Activated CD4-positive, alpha-beta T cell treated with anti-CD3 and anti-CD28 coated beads, Interleukin-2, amount 10 ng/mL, durations not matched to agents 24 days and 14 days (primary cell): Measurements from ENCODE around the gene HRH3. TPM values are rescaled to one million over a fixed set of nuclear protein-coding genes. Genes with fewer than 3 reads are reported as not detected.
A peak's percentile ranks its signal among the peaks of the same experiment; 100 is the strongest.

ENCODE experiments used
- DNase-seq: peaks from one replicate; pipeline ENCODE4 v3.0.0; 2022
- H3K27ac Mint-ChIP-seq: one replicate; pipeline ENCODE4 v1.8.0; 2022; ENCODE audit warnings: mild to moderate bottlenecking, mixed read lengths
- H3K27me3 Mint-ChIP-seq: one replicate; pipeline ENCODE4 v1.8.0; 2022; ENCODE audit warnings: mixed read lengths
- H3K36me3 Mint-ChIP-seq: one replicate; pipeline ENCODE4 v1.8.0; 2022; ENCODE audit warnings: low read depth, mild to moderate bottlenecking, mixed read lengths
- H3K4me1 Mint-ChIP-seq: one replicate; pipeline ENCODE4 v1.8.0; 2021; ENCODE audit warnings: mixed read lengths
- H3K4me3 Mint-ChIP-seq: one replicate; pipeline ENCODE4 v1.8.0; 2022; ENCODE audit warnings: mild to moderate bottlenecking, moderate library complexity, mixed read lengths
- H3K9me3 Mint-ChIP-seq: one replicate; pipeline ENCODE4 v1.8.0; 2021; ENCODE audit warnings: mixed read lengths
- intact Hi-C: fragments of 100-400 bp; cut with micrococcal nuclease; formaldehyde crosslinking; loops from one replicate; pipeline ENCODE4 v1.15.1; 2023
- total RNA-seq: library from RNA; stranded (reverse); gene quantifications from 2 replicates; pipeline ENCODE4 v1.2.3, GENCODE V29; 2022

HRH3 gene
- total RNA-seq, 1 donor from 2014 or later: not detected

DNA sequence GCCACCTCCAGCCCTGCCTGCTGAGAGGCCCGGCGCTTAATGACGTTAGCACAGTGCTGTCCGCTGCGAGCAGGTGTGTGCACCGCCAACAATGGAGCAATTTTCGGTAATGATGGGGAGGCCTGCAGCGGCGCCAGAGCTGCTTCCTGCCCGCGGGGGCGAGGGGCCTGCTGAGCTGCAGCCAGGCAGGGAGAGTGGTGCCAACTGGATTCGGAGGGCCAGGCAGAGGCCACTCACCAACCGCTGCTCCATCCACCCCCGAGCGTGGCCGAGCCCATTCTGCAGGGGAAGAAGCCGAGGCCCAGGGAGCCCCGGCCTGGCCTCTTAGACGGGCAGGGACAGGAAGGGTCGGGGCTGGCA is 9.6 kb downstream of the HRH3 start:
- intact Hi-C loops: no loop called here
- H3K4me1 Mint-ChIP-seq: no peaks in the 10 kb centered on the region
- no peak for DNase-seq
- no peaks in the 10 kb centered on the region for H3K27me3 Mint-ChIP-seq
- H3K27ac Mint-ChIP-seq: no peak overlapping the region
- H3K36me3 Mint-ChIP-seq: no peaks in the 10 kb centered on the region
- H3K9me3 Mint-ChIP-seq: no peaks in the 10 kb centered on the region
- H3K4me3 Mint-ChIP-seq: no peak overlapping the region

DNA sequence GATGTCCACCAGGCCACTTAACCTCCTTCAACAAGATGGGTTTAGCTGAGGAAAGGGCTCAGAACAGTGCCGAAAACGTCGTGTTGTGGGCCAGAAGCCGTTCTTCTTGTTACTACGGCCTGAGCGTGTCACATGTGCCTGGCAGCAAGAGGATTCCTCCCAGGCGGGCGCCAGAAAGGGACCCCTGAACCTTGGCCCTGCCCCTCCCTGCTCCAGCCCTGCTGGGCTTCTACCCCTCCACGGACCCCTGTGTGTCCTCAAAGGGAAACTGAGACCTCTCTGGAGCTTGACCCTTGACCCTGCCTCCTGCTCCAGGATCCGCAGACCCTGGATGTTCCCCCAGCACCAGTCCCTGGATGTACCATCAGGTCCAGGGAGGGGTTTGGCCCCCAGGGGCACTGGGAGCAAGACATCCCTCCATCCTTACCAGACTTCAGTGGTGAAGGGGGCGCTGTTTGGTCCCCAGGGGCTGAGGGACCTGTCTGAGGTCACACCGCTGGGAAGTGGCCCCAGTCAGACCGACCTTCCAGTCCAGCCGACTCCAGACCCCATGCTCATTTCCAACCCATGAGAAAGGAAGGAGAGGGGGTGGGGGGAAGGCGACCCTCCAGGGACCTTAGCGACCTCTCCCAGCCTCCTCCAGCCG is 10.1 kb downstream of the HRH3 start:
- H3K4me3 Mint-ChIP-seq: no peak overlapping the region
- no peak for DNase-seq
- intact Hi-C loops: no loop called here

DNA sequence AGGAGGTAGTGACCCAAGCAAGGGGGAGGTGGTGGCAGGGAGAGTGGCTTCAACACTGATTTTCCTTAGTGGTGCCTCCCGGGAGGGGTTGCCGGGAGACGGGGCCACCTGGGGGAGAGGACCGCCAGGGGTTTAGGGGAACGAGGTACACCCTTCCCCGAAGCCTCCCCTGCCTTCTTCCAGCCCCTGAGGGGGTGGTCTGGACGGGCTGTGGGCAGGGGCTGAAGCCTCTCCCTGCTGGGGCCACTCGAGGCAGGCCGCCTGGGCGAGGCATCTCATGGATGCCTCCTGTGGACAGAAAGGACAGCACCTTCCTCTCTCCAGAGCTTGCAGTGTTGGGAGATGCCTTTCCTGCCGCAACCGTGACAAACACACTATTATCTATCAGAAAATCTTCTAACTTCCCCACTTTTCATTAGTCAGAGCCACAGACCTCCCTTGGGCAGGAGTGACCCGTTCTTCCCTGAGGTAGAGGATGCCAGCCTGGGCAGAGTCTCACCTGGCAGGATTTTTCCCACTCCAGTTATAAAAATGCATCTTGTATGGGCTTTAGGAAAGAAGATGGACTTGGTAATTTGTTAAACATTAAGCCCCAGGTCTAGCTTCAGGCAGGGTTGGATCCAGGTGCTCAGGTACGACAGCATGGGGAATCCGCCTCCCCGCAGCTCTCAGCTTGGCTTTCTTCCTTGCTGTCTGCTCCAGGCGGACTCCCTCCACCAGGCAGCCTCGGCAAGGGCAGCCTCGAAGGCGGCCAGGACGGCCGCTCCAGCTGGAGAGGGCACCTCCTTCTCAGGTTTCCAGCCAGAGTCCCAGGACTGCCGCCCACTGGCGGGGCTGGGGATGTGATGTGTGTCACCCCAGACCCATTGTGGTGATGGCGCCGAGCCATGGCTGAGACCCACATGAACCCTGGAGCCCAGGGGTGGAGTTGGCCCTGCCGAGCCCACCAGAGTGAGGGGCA is 11.0 kb downstream of the HRH3 start:
- H3K27me3 Mint-ChIP-seq: no peaks in the 10 kb centered on the region
- no peaks in the 10 kb centered on the region for H3K9me3 Mint-ChIP-seq
- H3K36me3 Mint-ChIP-seq: no peaks in the 10 kb centered on the region
- no peak for DNase-seq
- intact Hi-C loops: no loop called here
- H3K4me1 Mint-ChIP-seq: no peaks in the 10 kb centered on the region
- no peak overlapping the region for H3K4me3 Mint-ChIP-seq
- no peak overlapping the region for H3K27ac Mint-ChIP-seq

More for the DNA sequence above, 10.1 kb downstream of the HRH3 start:
- Mint-ChIP-seq H3K36me3 (no peaks in the 10 kb centered on the region), H3K4me1 (no peaks in the 10 kb centered on the region), H3K27ac (no peak overlapping the region), H3K27me3 (no peaks in the 10 kb centered on the region), H3K9me3 (no peaks in the 10 kb centered on the region)

DNA sequence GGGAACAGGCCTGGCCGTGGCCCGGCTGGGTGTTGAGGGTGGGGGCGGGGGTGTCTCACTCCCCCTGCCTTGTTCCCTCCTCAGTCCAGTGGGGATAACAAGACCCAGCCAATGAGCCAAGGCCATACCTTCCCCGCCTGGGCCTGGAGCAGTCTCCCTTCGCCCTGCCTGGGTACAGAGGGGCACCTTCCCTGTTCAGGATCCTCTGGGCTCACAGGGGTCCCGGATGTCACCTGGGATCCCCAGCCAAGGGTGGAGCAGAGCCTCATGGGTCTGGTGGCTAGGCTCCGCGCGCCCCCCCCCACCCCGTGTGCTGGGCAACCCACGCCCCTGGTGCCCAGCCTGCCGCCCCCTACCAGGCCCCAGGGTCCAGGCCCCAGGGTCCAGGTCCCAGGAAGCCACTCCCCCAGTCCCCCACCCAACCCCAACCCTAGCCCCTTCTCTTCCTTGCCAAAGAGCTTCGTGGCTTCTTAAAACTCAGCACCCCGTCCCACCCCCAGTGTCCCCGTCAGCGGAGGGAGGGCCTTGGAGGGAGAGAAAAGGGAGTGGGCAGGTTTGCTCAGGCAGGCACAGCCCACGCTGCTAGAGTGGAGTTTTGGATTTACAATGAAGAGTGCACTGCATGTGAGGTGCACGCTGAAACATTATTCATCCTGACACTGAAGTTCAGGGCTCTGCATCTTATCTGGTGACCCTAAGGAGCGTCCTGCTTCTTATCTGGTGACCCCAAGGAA is 11.8 kb downstream of the HRH3 start:
- no peaks in the 10 kb centered on the region for H3K9me3 Mint-ChIP-seq
- no peaks in the 10 kb centered on the region for H3K27me3 Mint-ChIP-seq
- H3K4me1 Mint-ChIP-seq: no peaks in the 10 kb centered on the region
- H3K27ac Mint-ChIP-seq: no peak overlapping the region
- peaks cover 4% of the 10 kb centered on the region for H3K36me3 Mint-ChIP-seq
- intact Hi-C loops: no loop called here
- DNase-seq: no peak
- no peak overlapping the region for H3K4me3 Mint-ChIP-seq

DNA sequence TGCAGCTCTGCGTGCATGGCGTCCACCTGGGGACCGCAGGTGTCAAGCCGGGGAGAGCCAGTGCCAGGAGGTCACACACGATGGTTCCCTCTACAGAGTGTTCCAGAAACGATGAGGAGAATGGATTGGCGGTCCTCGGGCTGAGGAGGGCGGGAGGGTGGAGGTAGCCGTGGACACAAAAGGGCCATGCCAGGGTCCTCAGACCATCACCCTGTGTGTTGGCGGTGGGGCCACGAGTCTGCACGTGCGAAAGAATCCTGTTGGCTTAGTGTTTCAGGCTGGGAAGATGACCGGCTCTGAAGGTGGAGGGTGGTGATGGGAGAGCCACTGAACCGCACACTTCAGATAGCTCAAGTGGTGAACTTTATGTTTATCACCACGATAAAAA is 13.7 kb downstream of the HRH3 start:
- Mint-ChIP-seq H3K36me3 (peaks cover 8% of the 10 kb centered on the region), H3K27ac (no peak overlapping the region), H3K9me3 (no peaks in the 10 kb centered on the region), H3K27me3 (no peaks in the 10 kb centered on the region), H3K4me1 (no peaks in the 10 kb centered on the region), H3K4me3 (no peak overlapping the region)
- intact Hi-C loops: no loop called here
- DNase-seq: no peak

DNA sequence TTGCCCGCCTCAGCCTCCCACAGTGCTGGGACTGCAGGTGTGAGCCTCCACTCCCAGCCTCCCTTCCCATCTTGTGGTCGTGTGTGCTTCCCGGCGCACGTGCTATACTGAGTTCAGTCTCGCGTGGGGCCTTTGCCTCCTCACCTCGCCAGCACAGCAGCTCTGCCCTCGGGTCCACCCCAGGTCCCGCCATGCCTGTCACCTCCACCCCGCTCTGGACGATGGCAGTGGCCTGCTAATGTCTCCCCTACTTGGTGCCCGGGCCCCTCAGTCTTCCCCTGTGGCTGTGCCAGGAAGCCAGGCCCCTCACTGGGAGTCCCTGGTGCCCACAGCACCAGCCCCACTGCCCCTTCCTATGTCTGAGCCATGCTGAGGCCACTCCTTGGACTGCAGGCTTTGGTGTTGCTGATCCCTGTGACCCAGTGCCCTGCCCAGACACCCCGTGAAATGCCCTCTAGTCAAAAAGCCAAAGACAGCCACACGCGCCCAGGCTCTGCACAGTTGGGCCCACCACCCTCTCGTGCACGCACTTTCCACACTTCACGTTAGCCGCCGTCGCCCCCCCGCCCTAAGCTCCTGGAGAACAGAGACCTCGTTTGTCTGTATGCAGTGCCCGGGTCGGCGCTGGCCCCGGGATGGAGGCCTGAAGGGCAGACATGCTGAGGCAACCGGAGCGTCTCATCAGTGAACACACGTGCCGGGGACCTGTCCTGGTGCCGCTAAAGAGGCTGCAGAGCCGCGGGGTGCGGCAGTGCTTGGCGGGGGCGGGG is 14.3 kb downstream of the HRH3 start:
- Mint-ChIP-seq H3K27me3 (no peaks in the 10 kb centered on the region), H3K4me3 (no peak overlapping the region), H3K9me3 (no peaks in the 10 kb centered on the region), H3K4me1 (no peaks in the 10 kb centered on the region), H3K36me3 (peaks cover 10% of the 10 kb centered on the region), H3K27ac (no peak overlapping the region)
- DNase-seq: no peak
- intact Hi-C loops: no loop called here

DNA sequence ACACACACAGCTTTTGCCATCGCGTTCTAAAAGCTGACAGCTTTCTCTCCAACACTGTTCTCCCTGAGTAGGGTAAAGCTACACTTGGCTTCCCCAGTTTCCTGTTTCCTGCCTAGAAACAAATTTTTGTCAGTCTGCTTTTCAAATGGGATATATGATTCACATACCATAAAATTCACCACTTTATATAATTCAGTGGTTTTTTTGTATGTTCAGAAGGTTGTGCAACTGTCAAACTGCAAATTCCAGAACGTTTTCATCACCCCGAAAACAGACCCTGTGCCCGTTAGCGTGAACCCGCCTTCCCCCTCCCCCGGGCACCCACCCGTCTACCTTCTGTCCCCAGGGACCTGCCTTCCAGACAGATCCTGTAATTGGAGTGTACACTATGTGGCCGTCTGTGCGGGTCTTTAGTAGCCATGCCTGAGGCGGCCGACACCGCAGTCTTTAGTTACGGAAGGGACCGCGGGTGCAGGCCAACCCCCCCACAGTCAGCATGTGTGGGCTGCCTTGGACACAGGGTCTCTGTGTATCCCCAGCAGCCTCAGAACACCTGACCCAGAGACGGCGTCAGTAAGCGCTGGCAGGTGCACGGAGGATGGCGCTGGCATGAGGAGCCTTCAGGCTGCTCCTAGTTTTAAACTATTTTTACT is 16.6 kb downstream of the HRH3 start:
- peaks cover 29% of the 10 kb centered on the region for H3K36me3 Mint-ChIP-seq
- H3K4me3 Mint-ChIP-seq: no peak overlapping the region
- intact Hi-C loops: no loop called here
- H3K4me1 Mint-ChIP-seq: no peaks in the 10 kb centered on the region
- DNase-seq: no peak
- H3K27ac Mint-ChIP-seq: no peak overlapping the region
- H3K9me3 Mint-ChIP-seq: no peaks in the 10 kb centered on the region
- no peaks in the 10 kb centered on the region for H3K27me3 Mint-ChIP-seq

DNA sequence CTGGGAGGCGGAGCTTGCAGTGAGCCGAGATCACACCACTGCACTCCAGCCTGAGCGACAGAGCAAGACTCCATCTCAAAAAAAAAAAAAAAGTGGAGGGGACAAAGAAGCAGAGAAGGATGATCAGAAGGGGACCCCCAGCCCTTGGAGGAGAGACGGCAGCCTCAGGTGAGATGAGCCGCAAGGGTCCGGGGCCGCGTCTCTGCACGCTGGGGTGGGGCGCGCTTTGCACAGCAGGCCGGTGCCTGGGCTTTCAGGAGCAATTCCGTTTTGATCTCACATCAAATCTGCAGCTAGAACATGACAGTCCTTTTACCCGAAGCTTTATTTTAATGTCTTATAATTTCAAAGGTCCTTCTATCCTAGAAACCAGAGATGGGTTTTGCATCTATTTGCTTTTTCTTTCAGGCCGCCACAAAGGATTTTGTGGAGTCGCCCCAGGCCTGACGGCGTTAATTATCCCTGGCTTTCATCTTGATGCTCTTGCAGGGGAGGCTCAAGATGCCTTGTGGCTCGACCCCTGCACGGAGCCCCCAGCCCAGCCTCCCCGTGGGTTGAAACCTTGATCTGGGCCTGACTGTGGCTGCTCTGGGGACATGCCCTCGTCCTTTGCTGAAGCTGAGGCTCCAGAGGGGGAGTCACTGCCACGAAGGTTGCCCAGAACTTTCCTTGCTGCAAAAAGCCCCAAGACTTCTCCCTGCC is 17.3 kb downstream of the HRH3 start:
- Mint-ChIP-seq H3K27me3 (no peaks in the 10 kb centered on the region), H3K27ac (no peak overlapping the region), H3K9me3 (no peaks in the 10 kb centered on the region), H3K36me3 (peaks cover 35% of the 10 kb centered on the region), H3K4me1 (no peaks in the 10 kb centered on the region), H3K4me3 (no peak overlapping the region)
- intact Hi-C loops: no loop called here
- DNase-seq: no peak

DNA sequence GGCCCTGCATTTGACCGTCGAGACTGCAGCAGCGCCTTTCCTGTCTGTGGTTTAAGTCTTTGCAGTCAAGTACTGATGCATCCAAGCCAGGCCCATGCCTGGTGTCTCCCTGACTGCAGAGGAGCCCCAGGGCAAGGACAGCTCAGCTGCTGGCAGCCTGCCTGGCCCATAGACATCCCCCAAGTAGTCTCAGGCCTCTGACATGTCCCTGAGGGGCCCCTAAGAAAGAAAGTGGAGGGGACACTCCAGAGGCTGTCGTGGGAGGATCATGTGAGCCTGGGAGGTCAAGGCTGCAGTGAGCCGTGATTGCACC is 18.0 kb downstream of the HRH3 start:
- intact Hi-C loops: no loop called here
- Mint-ChIP-seq H3K9me3 (no peaks in the 10 kb centered on the region), H3K27me3 (no peaks in the 10 kb centered on the region), H3K27ac (no peak overlapping the region), H3K4me1 (no peaks in the 10 kb centered on the region), H3K36me3 (peaks cover 37% of the 10 kb centered on the region), H3K4me3 (no peak overlapping the region)
- no peak for DNase-seq

DNA sequence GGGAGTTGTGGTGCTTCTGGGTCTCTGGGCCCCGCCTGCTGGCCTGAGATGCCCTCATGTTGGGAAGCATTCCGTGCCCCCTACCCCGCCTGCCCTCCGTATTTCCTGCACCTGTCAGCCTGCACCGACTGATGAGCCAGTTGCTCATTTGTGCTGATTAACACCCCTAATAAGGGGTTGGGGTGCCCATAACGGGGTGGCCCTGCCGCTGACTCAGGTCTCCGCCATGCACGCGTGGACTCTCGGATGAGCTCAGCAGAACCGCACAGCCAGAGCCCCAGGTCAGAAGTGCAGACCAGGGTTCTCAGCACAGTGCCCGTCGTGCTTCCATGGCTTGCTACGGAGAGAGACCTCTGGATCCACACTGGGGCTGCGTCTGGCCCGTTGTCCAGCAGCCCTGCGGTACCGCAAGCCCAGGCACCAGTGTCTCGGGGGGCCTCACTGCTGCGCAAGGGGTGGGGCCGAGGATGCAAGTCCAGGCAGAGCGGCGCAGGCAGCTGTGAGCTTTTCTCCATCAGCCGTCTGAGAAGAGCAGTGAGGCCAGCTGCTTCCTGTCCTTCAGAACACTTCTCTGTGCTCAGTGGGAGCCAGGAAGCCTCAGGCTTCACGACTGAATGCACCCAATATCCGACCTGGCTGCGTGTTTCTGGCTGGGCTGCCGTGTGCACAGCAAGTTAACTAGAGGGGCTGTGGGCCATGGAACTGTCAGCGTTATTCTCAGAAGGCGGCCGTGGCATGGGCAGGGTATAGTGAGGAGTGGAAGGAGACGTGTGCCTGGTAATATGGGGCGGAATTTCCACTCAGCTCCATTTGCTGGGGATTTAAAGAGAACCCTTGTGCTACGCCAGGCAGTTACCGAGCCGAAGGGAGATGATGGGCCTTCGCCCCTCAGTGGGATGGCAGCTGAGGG is 18.6 kb downstream of the HRH3 start:
- intact Hi-C loops: no loop called here
- Mint-ChIP-seq H3K4me3 (no peak overlapping the region), H3K4me1 (no peaks in the 10 kb centered on the region), H3K27me3 (no peaks in the 10 kb centered on the region), H3K36me3 (peaks cover 37% of the 10 kb centered on the region), H3K27ac (peak overlapping the region; percentile 56), H3K9me3 (no peaks in the 10 kb centered on the region)
- DNase-seq: no peak

DNA sequence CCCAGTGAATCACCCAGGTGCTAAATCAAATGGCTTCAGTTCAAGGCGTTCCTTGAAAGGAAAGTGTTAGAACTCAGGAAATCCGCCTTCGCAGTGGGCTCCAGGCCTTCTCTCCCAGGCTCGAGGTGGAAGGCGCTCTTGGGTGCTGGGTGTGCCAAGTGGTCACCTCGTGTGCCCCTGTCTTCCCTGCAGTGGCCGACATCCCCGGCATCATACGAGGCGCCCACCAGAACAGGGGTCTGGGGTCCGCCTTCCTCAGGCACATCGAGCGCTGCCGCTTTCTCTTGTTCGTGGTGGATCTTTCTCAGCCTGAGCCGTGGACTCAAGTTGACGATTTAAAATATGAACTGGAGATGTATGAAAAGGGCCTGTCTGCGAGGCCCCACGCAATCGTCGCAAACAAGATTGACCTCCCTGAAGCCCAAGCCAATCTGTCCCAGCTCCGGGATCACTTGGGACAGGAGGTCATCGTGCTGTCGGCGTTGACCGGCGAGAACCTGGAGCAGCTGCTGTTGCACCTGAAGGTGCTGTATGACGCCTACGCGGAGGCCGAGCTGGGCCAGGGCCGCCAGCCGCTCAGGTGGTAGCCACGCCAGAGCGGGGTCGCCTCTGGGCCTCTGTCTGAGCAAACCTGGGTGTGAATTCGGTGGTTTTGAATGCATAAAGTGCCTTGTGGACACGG is 19.4 kb downstream of the HRH3 start:
- Mint-ChIP-seq H3K9me3 (no peaks in the 10 kb centered on the region), H3K36me3 (peaks cover 41% of the 10 kb centered on the region), H3K4me3 (no peak overlapping the region), H3K27ac (no peak overlapping the region), H3K4me1 (no peaks in the 10 kb centered on the region), H3K27me3 (no peaks in the 10 kb centered on the region)
- intact Hi-C loops: no loop called here
- no peak for DNase-seq

DNA sequence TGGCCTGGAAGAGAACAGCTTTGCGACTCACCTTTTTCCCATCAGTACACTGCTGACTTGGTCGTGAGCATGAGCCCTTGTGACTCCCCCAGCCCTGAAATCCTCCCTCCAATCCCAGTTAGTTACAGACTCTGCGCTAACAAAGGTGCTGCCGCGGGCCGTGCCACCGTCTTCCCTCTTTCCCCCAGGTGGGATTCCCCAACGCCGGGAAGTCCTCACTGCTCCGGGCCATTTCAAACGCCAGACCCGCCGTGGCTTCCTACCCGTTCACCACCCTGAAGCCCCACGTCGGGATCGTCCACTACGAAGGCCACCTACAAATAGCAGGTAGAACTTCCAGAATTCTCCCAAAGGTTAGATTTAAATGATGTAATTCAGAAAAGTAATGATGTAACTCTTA is 21.1 kb downstream of the HRH3 start:
- Mint-ChIP-seq H3K4me3 (no peak overlapping the region), H3K27me3 (no peaks in the 10 kb centered on the region), H3K36me3 (peaks cover 47% of the 10 kb centered on the region), H3K27ac (no peak overlapping the region), H3K9me3 (no peaks in the 10 kb centered on the region), H3K4me1 (no peaks in the 10 kb centered on the region)
- DNase-seq: no peak
- intact Hi-C loops: no loop called here
